IMR-90 (cell line): ENCODE data around the gene SECISBP2. TPM values are rescaled to one million over a fixed set of nuclear protein-coding genes. Genes with fewer than 3 reads are reported as not detected.

Source experiments
- ATAC-seq: fragments of 200-7000 bp; cut with Tn5 transposase; 2 replicates; pipeline ENCODE4 v1.9.1; 2020; ENCODE audit warnings: low read depth, mild to moderate bottlenecking, moderate library complexity
- BruUV-seq: library from RNA; stranded (reverse); fragments of 400-500 nt; replicated peaks from 2 replicates; lab custom pipeline; 2021; lab: Mats Ljungman, UMichigan
- CTCF ChIA-PET: fragments of 300-600 bp; formaldehyde crosslinking; extraction: SDS; loops from one replicate; lab custom pipeline; 2021; ENCODE audit warnings: antibody characterized with exemption; lab: Yijun Ruan, JAX
- POLR2A ChIA-PET: fragments of 300-600 bp; sonication (Branson Sonifier 250); formaldehyde crosslinking; loops from one replicate; lab custom pipeline; 2022; ENCODE audit warnings: antibody characterized with exemption; ENCODE audit not compliant: unreplicated experiment; lab: Charles Lee
- DNase-seq: peaks from one replicate; pipeline ENCODE4 v3.0.0; 2013
- H2AFZ ChIP-seq: replicated peaks from 2 replicates; pipeline ENCODE3; 2013; ENCODE audit warnings: low read length, mild to moderate bottlenecking; ENCODE audit not compliant: poor library complexity
- H2AK5ac ChIP-seq: 2 replicates; pipeline ENCODE4 v1.6.1; 2013; ENCODE audit warnings: low read depth, low read length, inconsistent platforms
- H2AK9ac ChIP-seq: replicated peaks from 2 replicates; pipeline ENCODE3; 2013; ENCODE audit warnings: mild to moderate bottlenecking, low read depth, low read length, moderate library complexity; ENCODE audit not compliant: poor library complexity
- H2BK120ac ChIP-seq: 2 replicates; pipeline ENCODE4 v1.6.1; 2013; ENCODE audit warnings: low read depth, low read length, inconsistent platforms
- H2BK15ac ChIP-seq: 3 replicates; pipeline ENCODE4 v1.6.1; 2013; ENCODE audit warnings: low read depth, low read length, inconsistent platforms
- H2BK20ac ChIP-seq: 2 replicates; pipeline ENCODE4 v1.6.1; 2013; ENCODE audit warnings: low read depth, mild to moderate bottlenecking, inconsistent platforms, low read length, moderate library complexity
- H2BK5ac ChIP-seq: 2 replicates; pipeline ENCODE4 v1.6.1; 2013; ENCODE audit warnings: mild to moderate bottlenecking, low read depth, low read length, inconsistent platforms; ENCODE audit not compliant: poor library complexity, severe bottlenecking
- H3K14ac ChIP-seq: replicated peaks from 2 replicates; pipeline ENCODE4 v1.6.1; 2013; ENCODE audit warnings: low read depth, low read length, inconsistent platforms
- H3K18ac ChIP-seq: 2 replicates; pipeline ENCODE4 v1.6.1; 2013; ENCODE audit warnings: low read depth, low read length, control low read depth
- H3K23ac ChIP-seq: 2 replicates; pipeline ENCODE4 v1.6.1; 2013; ENCODE audit warnings: low read depth, low read length, inconsistent platforms
- H3K27ac ChIP-seq: 2 replicates; pipeline ENCODE4 v1.5.1; 2013; ENCODE audit warnings: mild to moderate bottlenecking, control low read depth, low read length; ENCODE audit not compliant: insufficient read depth
- H3K27me3 ChIP-seq: 2 replicates; pipeline ENCODE4 v1.6.1; 2013; ENCODE audit warnings: low read length; ENCODE audit not compliant: control insufficient read depth, insufficient read depth
- H3K36me3 ChIP-seq: 2 replicates; pipeline ENCODE4 v1.6.1; 2013; ENCODE audit warnings: low read length, mixed read lengths; ENCODE audit not compliant: control insufficient read depth, insufficient read depth
- H3K4ac ChIP-seq: 2 replicates; pipeline ENCODE4 v1.6.1; 2013; ENCODE audit warnings: low read depth, low read length, inconsistent platforms
- H3K4me1 ChIP-seq: 2 replicates; pipeline ENCODE4 v1.6.1; 2013; ENCODE audit warnings: low read length, mixed read lengths; ENCODE audit not compliant: control insufficient read depth, insufficient read depth
- H3K4me2 ChIP-seq: 2 replicates; pipeline ENCODE4 v1.6.1; 2013; ENCODE audit warnings: low read depth, mild to moderate bottlenecking, control low read depth, low read length, moderate library complexity
- H3K4me3 ChIP-seq: 2 replicates; pipeline ENCODE4 v1.5.1; 2013; ENCODE audit warnings: low read depth, mild to moderate bottlenecking, control low read depth, low read length, moderate library complexity; ENCODE audit not compliant: insufficient read depth
- H3K56ac ChIP-seq: 2 replicates; pipeline ENCODE4 v1.6.1; 2013; ENCODE audit warnings: low read length, inconsistent platforms; ENCODE audit not compliant: insufficient read depth; ENCODE audit errors: extremely low read depth
- H3K79me1 ChIP-seq, 2 experiments: 2 replicates each; pipeline ENCODE4 v1.6.1; 2013; ENCODE audit warnings: low read length in 2 of 2, inconsistent platforms in 1 of 2, low read depth in 1 of 2
- H3K9ac ChIP-seq: 2 replicates; pipeline ENCODE4 v1.6.1; 2013; ENCODE audit warnings: low read depth, low read length, control low read depth
- H3K9me1 ChIP-seq: 2 replicates; pipeline ENCODE4 v1.6.1; 2013; ENCODE audit warnings: low read length, inconsistent platforms; ENCODE audit not compliant: insufficient read depth
- H3K9me3 ChIP-seq: 2 replicates; pipeline ENCODE4 v1.6.1; 2013; ENCODE audit warnings: low read length; ENCODE audit not compliant: control insufficient read depth, insufficient read depth
- H4K20me1 ChIP-seq: 2 replicates; pipeline ENCODE4 v1.6.1; 2013; ENCODE audit warnings: low read length, inconsistent platforms; ENCODE audit not compliant: insufficient read depth
- H4K5ac ChIP-seq: 2 replicates; pipeline ENCODE4 v1.6.1; 2013; ENCODE audit warnings: mild to moderate bottlenecking, low read depth, low read length, control low read depth
- H4K8ac ChIP-seq, 2 experiments: 2 replicates each; pipeline ENCODE4 v1.6.1; 2013; ENCODE audit warnings: low read depth in 2 of 2, low read length in 2 of 2, control low read depth in 1 of 2, inconsistent platforms in 1 of 2
- H4K91ac ChIP-seq: 2 replicates; pipeline ENCODE4 v1.6.1; 2013; ENCODE audit warnings: low read depth, low read length, inconsistent platforms; ENCODE audit not compliant: insufficient read depth
- BHLHE40 ChIP-seq: fragments of 150-350 bp; IDR thresholded peaks from 2 replicates; pipeline ENCODE4 v1.6.1; 2016; ENCODE audit warnings: mild to moderate bottlenecking, low read depth, low read length
- CEBPB ChIP-seq: IDR thresholded peaks from 2 replicates; pipeline ENCODE4 v1.6.1; 2012; ENCODE audit warnings: low read depth, low read length, improper control_type of control experiment
- CHD1 ChIP-seq: IDR thresholded peaks from 2 replicates; pipeline ENCODE4 v1.6.1; 2012; ENCODE audit warnings: low read depth, low read length, improper control_type of control experiment
- FOS ChIP-seq: fragments of 150-350 bp; IDR thresholded peaks from 2 replicates; pipeline ENCODE4 v1.6.1; 2016; ENCODE audit warnings: low read depth, low read length
- MAFK ChIP-seq: IDR thresholded peaks from 2 replicates; pipeline ENCODE4 v1.6.1; 2012; ENCODE audit warnings: low read depth, low read length, improper control_type of control experiment
- MAZ ChIP-seq: IDR thresholded peaks from 2 replicates; pipeline ENCODE4 v1.6.1; 2012; ENCODE audit warnings: low read depth, mild to moderate bottlenecking, low read length, improper control_type of control experiment, moderate library complexity, borderline replicate concordance
- MXI1 ChIP-seq: IDR thresholded peaks from 2 replicates; pipeline ENCODE4 v1.6.1; 2012; ENCODE audit warnings: low read depth, mild to moderate bottlenecking, low read length, moderate library complexity, borderline replicate concordance
- NFE2L2 ChIP-seq: fragments of 150-350 bp; IDR thresholded peaks from 2 replicates; pipeline ENCODE4 v1.6.1; 2016; ENCODE audit warnings: low read depth, mild to moderate bottlenecking, low read length
- POLR2A ChIP-seq: IDR thresholded peaks from 2 replicates; pipeline ENCODE4 v1.6.1; 2012; ENCODE audit warnings: mild to moderate bottlenecking, low read depth, low read length
- RAD21 ChIP-seq: IDR thresholded peaks from 2 replicates; pipeline ENCODE4 v1.6.1; 2012; ENCODE audit warnings: low read length, improper control_type of control experiment
- RCOR1 ChIP-seq: IDR thresholded peaks from 2 replicates; pipeline ENCODE4 v1.6.1; 2012; ENCODE audit warnings: mild to moderate bottlenecking, low read length, improper control_type of control experiment; ENCODE audit not compliant: insufficient replicate concordance
- RFX5 ChIP-seq: IDR thresholded peaks from 2 replicates; pipeline ENCODE4 v1.8.0; 2012; ENCODE audit warnings: low read depth, mild to moderate bottlenecking, low read length, moderate library complexity
- SMC3 ChIP-seq: fragments of 150-350 bp; IDR thresholded peaks from 2 replicates; pipeline ENCODE4 v1.6.1; 2016; ENCODE audit warnings: low read depth, mild to moderate bottlenecking, antibody characterized with exemption, low read length, moderate library complexity
- WGBS, 2 experiments: methylation state at CpG; one replicate each; pipeline versions ENCODE4 v1.1.5 to v1.1.7; 2013; ENCODE audit warnings: missing lambda C conversion rate in 2 of 2; ENCODE audit not compliant: insufficient read length in 1 of 2; ENCODE audit errors: extremely low coverage in 2 of 2; 5-methylcytosine and 5-hydroxymethylcytosine counted together
- dilution Hi-C: fragments of 300-500 bp; cut with HindIII; formaldehyde crosslinking; loops from one replicate; pipeline ENCODE4 v1.14.3; 2018; ENCODE audit warnings: low sequenced_read_pairs; ENCODE audit not compliant: unreplicated experiment
- in situ Hi-C: fragments of 300-500 bp; cut with MboI; formaldehyde crosslinking; loops from 3 replicates; pipeline ENCODE4 v1.14.3; 2019; ENCODE audit warnings: low sequenced_read_pairs, inconsistent platforms, mixed read lengths
- intact Hi-C: fragments of 100-400 bp; cut with micrococcal nuclease; formaldehyde crosslinking; loops from 2 replicates; pipeline ENCODE4 v1.10.0; 2022
- polyA plus RNA-seq, 3 experiments: library from polyadenylated mRNA; depleted of rRNA; stranded (reverse); fragments of >200 nt; gene quantifications; 2 replicates each; pipeline ENCODE4 v1.2.3, GENCODE V29; 2012; ENCODE audit warnings: low replicate concordance in 1 of 3
- total RNA-seq: library from RNA; depleted of rRNA; stranded (reverse); fragments of >200 nt; gene quantifications from 2 replicates; pipeline ENCODE4 v1.2.3, GENCODE V29; 2012
- TF ChIP-seq, protein P1 (sequence below): fragments of 150-350 bp; IDR thresholded peaks from 2 replicates; pipeline ENCODE4 v1.6.1; 2016; ENCODE audit warnings: low read depth, mild to moderate bottlenecking, low read length, moderate library complexity, borderline replicate concordance
- TF ChIP-seq, protein P2 (sequence below): conservative IDR thresholded peaks from 2 replicates; pipeline ENCODE4 v1.5.1; 2012; ENCODE audit warnings: mild to moderate bottlenecking, low read depth, low read length, improper control_type of control experiment
- TF ChIP-seq, protein P3 (sequence below): fragments of 150-350 bp; IDR thresholded peaks from 2 replicates; pipeline ENCODE4 v1.6.1; 2017; ENCODE audit warnings: mild to moderate bottlenecking, antibody characterized with exemption, low read length, low read depth

SECISBP2 gene
- total and polyA plus RNA-seq, 2 of the 4 experiments (the other 2 are of a cell fraction): 16.4 to 18.8 TPM

DNA sequence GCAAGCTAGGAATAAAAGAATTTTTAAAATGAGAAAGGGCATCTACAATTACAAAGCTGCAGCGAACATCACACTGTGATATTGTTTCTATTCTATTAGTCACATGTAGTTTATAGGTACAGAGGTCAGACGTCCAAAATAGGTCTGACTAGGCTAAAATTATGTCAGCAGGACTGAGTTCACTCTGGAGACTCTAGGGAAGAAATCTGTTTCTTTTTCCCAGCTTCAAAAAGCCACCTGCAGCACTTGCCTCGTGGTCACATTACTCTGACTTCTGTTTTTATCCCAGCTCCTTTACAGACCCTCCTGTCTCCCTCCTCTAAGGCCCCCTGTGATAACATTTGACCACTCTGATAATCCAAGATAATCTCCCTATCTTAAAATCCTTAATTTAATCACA, 12.4 kb upstream of the SECISBP2 start:
- WGBS, 2 experiments: no CpG with 5 or more reads among the region's 3 CpGs
- Histone ChIP-seq H3K9me3 (no peaks in the 10 kb centered on the region), H3K27me3 (no peaks in the 10 kb centered on the region), H4K8ac (no peak overlapping the region), H2AFZ (no peak overlapping the region), H3K56ac (no peak overlapping the region), H2AK5ac (no peak overlapping the region), H3K9ac (no peak overlapping the region), H3K23ac (no peak overlapping the region), H2BK5ac (no peak overlapping the region), H3K4me2 (no peak overlapping the region), H3K4me3 (no peak overlapping the region), H3K18ac (no peak overlapping the region), H4K20me1 (no peaks in the 10 kb centered on the region), H3K79me1 (peaks cover 4 to 10% of the 10 kb centered on the region in 2 experiments; a peak in 3 of 4 replicates), H2BK120ac (no peak overlapping the region), H2AK9ac (no peak overlapping the region), H2BK20ac (no peak overlapping the region), H3K36me3 (no peaks in the 10 kb centered on the region), H2BK15ac (no peak overlapping the region), H3K27ac (no peak overlapping the region), H4K5ac (no peak overlapping the region), H4K91ac (no peak overlapping the region), H3K14ac (no peak overlapping the region), H3K4me1 (peaks cover 3% of the 10 kb centered on the region), H3K4ac (no peak overlapping the region), H3K9me1 (no peaks in the 10 kb centered on the region; the same call in 1 of the 2 replicates)
- ChIA-PET CTCF (no interaction called here), POLR2A (no interaction called here)
- BruUV-seq: no TSS peak
- TF ChIP-seq CHD1: no peak
- no peak for TF ChIP-seq RAD21
- no peak for TF ChIP-seq FOS
- TF ChIP-seq, protein P1, sequence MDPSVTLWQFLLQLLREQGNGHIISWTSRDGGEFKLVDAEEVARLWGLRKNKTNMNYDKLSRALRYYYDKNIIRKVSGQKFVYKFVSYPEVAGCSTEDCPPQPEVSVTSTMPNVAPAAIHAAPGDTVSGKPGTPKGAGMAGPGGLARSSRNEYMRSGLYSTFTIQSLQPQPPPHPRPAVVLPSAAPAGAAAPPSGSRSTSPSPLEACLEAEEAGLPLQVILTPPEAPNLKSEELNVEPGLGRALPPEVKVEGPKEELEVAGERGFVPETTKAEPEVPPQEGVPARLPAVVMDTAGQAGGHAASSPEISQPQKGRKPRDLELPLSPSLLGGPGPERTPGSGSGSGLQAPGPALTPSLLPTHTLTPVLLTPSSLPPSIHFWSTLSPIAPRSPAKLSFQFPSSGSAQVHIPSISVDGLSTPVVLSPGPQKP: no peak
- TF ChIP-seq RCOR1: no peak
- TF ChIP-seq CEBPB: no peak
- TF ChIP-seq, protein P2, sequence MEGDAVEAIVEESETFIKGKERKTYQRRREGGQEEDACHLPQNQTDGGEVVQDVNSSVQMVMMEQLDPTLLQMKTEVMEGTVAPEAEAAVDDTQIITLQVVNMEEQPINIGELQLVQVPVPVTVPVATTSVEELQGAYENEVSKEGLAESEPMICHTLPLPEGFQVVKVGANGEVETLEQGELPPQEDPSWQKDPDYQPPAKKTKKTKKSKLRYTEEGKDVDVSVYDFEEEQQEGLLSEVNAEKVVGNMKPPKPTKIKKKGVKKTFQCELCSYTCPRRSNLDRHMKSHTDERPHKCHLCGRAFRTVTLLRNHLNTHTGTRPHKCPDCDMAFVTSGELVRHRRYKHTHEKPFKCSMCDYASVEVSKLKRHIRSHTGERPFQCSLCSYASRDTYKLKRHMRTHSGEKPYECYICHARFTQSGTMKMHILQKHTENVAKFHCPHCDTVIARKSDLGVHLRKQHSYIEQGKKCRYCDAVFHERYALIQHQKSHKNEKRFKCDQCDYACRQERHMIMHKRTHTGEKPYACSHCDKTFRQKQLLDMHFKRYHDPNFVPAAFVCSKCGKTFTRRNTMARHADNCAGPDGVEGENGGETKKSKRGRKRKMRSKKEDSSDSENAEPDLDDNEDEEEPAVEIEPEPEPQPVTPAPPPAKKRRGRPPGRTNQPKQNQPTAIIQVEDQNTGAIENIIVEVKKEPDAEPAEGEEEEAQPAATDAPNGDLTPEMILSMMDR: no peak
- TF ChIP-seq MAZ: no peak
- TF ChIP-seq NFE2L2: no peak
- TF ChIP-seq BHLHE40: no peak
- no peak for TF ChIP-seq MXI1
- TF ChIP-seq POLR2A: no peak
- TF ChIP-seq MAFK: no peak
- no peak for TF ChIP-seq RFX5
- no peak for TF ChIP-seq SMC3
- TF ChIP-seq, protein P3, sequence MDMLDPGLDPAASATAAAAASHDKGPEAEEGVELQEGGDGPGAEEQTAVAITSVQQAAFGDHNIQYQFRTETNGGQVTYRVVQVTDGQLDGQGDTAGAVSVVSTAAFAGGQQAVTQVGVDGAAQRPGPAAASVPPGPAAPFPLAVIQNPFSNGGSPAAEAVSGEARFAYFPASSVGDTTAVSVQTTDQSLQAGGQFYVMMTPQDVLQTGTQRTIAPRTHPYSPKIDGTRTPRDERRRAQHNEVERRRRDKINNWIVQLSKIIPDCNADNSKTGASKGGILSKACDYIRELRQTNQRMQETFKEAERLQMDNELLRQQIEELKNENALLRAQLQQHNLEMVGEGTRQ: no peak
- DNase-seq (no peak), ATAC-seq (no peak)
- dilution Hi-C loops (no loop called here), in situ Hi-C loops (no loop called here), intact Hi-C loops (no loop called here)
